ENCODE measurements around the gene CTIF.
"Not testable (repeated sequence)": the region's sequence is repeated elsewhere in the genome, so short reads cannot be mapped to it uniquely, and the experiment has no call there.

CTIF gene

DNA sequence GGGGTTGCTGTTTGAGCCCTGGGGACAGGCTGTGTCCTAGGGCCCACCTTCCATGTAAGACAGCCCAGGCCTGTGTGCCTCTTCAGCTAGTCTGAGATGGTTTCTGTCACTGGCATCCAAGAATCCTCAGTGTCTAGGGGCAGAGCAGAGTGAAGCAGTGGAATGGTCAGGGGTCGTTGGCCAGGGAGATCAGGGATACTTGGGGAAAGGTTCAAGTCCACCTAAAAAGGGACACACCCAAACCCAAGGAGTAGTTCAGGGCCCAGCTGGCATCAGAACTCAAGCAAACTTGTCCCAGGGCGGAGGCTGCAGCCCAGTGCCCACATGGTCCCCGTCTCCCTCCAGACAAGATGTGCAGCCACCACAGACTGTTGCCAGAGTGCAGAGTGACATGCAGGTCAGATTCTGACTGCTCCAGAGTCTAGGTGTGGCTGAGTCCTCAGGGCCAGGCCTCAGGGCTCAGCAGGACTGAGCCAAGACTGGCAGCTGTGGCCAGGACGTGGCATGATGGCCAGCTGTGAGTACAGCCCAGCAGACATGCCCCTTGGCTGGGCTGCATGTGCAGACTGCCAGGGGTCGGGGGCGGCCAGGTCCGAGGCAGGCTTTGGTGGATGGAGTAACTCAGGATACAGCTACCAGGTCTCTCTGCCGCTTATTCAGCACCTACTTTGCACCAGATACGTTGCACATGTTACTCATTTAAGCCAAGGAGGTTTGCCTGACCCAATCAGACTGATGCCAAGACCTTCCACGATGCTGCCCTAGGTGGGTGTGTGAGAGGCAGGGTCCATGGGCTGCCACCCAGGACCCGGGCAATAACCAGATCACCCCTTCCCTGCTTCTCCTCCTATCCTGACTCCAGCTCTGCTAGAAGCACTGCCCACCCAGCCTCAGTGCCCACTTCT, 265.4 kb downstream of the CTIF start:
- no peak for DNase-seq (ENCODE audit: low spot score)

DNA sequence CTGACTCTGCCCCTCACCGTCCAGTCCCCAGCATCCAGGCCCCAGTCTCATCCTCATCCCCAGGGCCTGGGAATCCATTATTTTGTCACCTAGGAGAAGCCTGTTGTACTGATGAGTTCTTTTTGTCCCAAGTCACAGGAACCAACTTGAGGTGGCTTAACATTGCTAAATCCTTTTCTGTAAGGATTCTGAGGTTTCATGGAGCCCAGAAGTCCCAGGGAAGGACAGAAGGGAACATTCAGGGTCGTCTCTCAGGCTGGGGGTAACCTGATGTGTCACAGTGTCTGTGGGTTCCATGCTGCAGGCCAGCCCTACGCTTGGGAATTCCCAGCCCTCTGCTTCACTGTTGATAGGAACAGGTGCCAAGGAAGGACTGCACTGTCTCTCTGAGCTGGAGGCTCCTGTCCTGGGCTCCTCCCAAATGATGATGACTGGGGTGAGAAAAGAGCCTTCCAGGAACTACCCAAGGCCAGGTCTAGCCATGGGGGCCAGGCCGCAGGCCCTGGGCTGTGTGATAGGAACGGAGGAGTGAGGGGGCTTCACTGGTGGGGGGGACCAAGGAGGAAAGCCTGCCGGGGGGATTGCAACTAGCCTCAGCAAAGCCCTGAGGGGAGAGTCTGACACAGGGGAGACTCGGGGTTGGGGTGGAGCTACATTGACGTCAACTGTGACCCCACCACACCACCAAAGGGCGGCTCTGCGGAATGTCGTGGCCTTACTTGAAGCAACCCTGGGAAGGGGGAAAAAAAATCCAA, 266.2 kb downstream of the CTIF start:
- DNase-seq (ENCODE audit: low spot score) = no peak

DNA sequence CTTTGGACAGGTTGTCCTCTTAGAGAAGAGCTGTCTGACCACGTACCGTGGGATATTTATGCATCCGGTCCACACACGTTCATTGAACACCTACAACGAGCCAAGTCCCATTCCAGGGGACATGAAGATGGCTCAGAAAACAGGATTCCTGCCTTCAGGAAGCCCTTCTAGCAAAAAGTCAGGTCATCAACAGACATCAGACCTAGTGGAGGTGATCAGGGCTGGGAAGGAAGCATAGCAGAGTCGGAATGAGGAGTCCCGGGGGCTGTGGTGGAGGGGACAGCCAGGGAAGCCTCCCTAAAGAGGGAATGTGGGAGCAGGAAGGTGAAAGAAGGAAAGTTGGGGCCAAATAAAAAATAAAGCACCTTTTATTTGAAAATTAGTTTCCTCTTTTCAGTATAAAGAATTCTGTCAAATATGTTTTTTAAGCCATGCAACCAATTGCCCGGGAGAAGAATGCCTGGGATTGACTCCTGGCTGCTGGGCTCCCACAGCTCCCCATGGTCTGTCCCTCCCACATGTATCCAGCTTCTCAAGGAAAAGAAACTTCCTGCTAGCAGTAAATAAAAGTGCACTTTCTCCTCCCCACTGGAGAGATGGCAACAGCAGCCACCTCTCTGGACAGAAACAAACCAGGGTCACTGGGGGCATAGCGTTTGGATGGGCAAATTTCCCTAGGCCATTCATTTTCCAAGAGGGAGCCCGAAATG, 267.1 kb downstream of the CTIF start:
- no peak for DNase-seq (ENCODE audit: low spot score)

DNA sequence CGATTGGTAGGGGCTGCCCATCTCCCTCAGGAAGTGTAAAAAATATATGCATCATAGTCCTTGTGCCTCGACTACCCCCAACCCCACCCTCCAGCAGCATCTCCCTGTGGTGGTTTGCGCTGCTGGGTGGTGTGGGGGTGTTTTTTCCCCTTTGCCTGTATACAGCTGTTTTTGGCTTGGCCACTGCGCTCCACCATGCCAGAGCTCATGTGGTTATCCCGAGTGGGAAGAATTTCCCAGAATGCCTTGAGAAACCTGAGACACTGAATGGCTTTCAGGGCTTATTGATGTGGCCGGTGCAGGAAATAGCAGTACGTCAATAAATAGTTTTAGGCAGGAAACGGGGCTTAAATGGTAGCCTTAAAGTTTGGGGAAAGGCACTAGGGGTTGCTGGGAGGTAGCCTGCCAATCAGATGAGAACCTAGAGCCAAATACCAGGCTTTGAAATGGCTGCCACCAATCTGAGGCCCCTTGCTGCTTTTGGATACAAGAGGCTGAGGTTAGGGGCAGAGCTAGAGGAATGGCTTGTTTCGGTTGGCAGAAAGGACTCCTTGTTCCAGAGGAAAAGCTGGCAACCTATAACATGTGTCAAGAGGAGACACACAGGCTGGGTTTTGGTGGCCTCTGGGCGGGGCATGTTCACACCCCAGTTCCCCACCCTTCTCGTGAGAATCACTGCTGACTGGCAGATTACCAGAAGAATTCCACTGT, 267.9 kb downstream of the CTIF start:
- no peak for DNase-seq (ENCODE audit: low spot score)

DNA sequence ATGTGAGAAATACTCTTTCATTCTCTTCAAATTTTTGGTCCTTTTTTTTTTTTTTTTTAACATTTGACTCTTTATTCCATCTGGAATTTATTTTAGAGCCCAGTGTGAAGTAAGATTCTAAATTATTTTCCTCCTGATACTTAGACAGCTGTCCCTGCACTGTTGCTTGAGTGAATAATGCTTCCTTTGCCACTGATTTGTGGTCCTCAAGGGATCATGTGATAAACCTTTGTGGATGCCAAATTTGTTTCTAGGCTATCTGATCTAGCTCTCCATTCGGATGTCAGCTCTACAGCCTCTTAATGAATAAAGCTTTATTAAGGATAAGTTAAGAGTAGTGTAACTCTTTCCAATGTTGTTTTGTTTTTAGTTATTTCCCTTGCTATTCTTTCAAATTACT, 269.6 kb downstream of the CTIF start:
- no peak for DNase-seq (ENCODE audit: low spot score)

DNA sequence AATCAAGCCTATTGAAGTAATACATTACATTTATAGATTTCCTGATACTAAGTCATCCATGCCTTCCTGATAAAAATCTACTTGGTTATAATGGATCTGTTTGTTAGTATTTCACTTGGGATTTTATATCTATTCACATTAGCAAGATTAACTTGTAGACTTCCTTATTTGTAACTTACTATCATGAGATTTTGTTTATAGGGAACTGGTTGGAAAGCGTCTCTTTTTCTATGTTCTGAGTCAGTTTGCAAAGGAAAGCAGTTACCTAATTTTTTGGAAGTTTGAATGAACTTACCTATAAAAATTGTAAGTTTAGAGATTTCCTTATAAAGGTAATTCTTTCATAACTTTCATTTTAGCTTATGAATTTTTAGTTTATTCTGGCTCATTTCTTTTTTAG, 270.5 kb downstream of the CTIF start:
- no peak for DNase-seq (ENCODE audit: low spot score)

DNA sequence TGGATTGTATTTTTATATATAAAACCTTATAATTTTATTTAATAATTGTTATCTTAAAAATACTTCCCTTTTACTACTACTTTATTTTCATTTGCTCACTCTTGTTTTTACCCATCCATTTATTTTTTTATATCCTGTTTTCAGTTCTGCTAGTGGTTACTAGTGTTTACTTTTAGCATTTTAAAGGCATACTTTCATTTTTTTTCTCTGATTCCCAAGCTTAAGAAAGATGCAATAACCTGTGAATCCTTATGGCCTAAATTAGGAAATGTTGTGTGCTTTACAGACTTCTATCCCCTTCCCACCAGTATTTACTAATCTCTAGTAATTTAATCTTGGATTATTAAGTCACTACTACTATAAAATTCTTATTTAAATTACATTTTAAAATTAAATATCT, 272.0 kb downstream of the CTIF start:
- DNase-seq (ENCODE audit: low spot score) = no peak

DNA sequence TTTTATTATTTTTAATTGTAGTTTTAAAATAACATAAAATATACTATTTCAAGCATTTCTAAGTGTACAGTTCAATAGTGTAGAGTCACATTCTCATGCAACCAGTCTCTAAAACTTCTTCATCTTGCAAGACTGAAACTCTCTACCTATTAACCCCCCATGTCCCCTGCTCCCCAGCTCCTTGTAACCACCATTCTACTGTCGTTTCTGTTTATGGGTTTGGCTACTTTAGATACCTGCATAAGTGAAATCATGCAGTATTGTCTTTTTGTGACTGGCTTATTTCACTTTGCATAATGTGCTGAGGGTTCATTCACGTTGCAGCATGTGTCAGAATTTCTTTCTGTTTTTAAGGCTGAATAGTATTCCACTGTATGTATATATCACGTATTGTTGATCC, 272.6 kb downstream of the CTIF start:
- no peak for DNase-seq (ENCODE audit: low spot score)

DNA sequence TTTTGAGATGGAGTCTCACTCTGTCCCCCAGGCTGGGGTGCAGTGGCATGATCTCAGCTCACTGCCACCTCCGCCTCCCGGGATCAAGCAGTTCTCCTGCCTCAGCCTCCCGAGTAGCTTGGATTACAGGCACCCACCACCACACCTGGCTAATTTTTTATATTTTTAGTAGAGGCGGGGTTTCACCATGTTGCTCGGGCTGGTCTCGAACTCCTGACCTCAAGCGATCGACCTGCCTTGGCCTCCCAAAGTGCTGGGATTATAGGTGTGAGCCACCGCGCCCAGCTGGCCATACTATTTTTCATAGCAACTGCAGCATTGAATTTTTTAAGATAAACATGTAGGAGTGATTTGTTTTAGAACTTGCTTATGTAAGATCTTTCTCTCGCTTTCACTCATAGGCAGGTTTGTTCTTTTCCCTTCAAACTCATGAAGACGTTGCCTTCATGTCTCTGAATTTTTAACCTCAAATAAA, 273.2 kb downstream of the CTIF start:
- DNase-seq (ENCODE audit: low spot score) = not testable (repeated sequence)

DNA sequence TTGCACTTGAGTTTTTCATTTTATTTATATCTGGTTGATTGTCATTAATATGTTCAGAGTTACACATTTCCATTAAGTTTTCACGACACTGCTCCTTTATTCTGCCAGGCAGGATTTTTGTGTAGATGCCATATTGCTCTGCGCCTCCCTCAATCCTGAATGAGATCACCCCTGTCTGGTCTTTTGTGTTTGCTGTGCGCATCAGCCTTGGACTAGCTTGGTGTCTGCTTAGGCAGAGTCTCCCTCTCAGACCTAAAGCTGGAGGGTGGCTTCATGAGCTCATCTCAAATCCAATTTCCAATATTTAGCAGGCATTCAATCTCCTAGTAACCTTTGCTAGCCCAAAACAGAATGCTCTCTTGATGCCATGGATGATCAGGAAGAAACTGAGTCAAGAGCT, 274.5 kb downstream of the CTIF start:
- DNase-seq (ENCODE audit: low spot score) = no peak

DNA sequence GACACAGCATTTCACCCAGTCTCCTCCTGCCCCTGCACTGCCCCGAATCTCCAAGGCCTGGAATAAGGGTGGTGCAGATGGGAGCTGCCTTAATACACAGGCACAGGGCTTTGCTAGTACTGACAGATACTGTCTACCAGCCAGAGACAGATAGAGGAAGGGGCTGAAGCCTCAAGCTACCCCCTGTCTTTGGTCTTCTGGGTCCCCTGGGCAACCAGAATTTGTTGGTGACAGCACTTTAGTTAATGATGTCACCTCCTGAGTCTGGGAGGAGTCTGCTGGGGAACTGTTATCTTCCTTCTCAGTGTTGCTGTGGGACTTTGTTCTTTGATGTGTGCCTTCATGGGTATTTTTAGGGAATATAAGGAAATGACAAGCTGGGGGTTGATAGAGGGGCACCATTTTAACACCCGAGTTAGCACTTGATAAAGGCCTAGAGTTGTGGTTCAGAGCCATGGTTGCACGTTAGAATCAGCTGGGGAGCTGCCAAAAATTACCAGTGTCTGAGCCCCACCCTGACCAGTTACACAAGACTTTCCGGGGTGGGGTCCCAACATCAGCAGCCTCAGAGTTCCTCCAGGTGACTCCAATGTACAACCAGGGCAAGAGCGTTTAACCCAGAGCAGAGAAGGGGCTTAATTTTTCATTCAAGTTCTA, 275.1 kb downstream of the CTIF start:
- peak; percentile 37 for DNase-seq (ENCODE audit: low spot score)

DNA sequence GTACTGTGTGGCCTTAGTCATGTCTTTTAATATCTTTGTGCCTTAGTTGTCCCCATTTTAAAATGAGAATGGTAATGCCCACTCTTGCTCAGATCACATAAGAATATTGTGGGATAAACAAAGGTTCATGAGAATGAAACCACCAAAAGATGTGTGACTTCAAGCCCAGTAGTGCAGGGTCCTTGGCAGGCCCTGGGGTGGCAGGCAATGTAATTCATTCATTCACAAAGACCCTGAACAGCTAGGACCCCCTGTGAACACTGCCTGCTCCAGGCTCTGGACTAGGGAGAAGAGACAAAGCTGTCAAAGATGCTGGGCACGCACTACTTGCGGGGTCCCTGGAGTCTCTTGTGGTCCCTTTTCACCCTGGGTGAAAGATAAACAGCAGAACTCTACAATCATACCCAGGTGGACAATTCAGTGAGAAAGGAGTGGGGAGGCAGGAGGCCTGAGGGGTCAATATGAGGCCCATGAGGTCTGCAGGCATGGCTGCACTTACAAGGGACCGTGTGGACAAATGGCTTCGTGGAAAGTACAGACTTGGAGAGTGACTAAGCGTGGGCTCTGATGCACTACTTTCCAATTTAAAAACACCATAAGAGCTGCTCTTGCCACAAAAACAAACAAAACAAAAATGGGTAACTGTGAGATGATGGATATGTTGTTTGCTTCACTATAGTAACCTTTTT, 275.8 kb downstream of the CTIF start:
- DNase-seq (ENCODE audit: low spot score) = no peak

DNA sequence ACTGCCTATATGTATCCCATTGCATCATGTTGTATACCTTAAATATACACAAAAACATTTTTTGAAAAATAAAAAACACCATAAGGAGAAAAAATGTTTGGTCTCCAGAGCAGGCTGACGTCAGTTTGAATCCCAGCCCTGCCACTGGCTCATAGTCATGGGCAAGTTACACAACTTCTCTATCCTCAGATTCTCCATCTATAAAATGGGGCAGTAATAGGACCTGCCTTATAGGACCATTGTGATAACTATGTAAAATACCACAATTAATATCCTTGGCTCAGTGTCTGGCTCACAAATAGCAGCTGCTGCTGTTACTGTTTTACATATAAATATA, 276.3 kb downstream of the CTIF start:
- no peak for DNase-seq (ENCODE audit: low spot score)

DNA sequence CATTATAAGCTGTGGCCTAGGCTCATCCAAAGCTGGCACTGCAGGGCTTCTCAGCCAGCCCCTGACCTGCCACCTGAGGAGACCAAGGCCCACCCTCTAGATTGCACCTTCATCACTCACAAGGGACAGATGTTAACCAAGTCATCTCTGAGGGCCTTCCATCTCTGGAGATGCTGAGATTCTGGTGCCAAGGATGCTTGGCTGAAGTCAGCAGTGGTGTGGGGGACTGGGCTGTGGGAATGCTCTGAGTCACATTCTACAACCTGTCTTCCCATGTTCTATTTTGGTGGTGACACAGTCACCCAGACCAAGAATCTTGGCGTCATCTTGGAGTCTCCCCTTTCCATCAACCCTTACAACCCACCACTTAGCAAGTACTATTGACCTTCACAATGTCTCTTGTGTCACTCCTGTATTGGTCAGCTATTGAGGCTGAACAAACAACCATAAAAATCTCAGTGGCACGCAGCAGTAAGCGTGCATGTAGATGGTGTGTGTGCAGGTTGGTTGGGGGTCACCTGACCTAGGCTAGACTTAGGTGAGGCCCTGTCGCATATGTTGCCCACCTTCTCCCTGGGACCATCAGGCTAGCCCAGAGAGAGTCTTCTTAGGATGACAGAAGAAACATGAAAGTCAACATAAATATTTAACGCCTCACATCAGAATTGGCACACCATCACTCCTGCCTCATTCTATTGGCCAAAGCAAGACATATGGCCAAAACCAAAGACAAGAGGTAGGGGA, 276.9 kb downstream of the CTIF start:
- DNase-seq (ENCODE audit: low spot score) = no peak

DNA sequence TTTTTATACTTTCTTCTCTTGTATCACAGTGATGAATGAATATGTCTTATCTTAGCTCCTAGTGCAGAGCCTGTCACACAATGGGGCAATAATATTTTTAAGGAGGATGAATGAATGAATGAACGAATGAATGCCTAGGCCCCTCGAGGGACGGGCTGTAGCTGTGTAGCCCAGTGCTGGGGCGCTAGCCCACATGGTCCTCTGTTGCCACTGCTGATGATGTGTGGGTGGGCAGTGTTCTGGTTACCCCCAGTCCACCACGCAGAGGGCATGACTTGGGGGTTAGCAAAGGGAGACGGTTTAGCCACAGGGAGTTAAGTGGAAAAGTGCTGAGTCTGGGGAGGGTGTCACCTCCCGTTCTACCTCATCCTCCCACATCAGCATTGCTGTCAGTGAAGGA, 277.7 kb downstream of the CTIF start:
- DNase-seq (ENCODE audit: low spot score) = no peak

DNA sequence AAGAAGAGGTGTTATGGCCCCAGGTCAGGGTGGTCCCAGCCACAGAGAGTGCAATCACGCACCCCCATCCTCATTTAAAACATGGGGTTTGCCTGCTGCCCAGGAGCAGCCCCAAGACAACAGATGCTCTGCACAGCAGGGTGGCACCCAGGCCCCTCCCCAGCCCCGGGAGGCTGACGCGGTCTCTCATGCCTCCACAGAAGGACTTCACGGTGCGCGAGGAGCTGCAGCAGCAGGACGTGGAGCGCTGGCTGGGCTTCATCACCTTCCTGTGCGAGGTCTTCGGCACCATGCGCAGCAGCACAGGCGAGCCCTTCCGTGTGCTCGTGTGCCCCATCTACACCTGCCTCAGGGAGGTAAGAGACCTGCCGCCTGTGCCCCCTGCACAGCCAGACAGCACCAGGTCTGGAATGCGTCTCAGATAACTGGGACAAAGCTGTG, 278.2 kb downstream of the CTIF start:
- DNase-seq (ENCODE audit: low spot score) = no peak

DNA sequence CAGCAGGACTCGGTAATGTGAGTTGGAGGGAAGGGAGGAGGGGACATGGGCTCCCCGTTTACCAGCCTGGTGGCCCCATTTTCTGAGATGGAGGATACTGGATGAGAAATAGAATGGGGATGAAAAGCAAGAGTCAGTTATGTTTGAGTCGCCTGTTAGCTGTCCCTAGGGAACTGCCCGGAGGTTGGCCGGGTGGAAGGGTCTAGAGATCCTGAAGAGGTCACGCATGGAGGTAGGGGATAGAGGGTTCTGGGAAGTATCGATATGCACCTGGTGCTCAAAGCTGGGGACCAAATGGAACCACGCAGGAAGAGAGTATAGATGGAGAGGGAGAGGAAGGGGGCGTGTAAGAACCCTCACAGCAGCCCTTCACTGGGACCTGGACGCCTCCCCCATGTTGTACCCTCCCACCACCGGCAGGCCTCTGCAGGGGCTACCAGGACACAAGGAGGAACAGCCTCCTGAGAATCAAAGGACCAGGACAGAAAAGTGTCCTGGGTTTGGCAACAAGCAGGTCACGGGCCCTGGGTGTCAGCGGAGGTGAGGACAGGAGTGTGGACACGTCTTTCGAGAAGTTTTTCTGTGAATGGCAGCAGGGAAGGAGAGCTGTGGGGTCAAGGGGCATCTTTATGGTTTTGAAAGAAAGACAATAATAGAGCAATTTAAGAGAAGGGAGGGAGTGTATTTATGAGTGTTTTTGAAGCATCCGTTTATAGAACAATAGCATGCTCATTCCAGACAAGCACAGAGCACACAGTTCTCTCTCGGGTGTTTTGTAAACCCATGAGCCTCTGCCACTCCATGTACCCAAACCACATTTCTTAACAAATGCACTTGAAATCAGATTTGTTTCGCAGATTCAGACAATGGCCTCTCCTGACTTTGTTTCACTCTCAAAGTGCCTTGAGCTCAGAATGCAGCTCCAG, 279.8 kb downstream of the CTIF start:
- no peak for DNase-seq (ENCODE audit: low spot score)

DNA sequence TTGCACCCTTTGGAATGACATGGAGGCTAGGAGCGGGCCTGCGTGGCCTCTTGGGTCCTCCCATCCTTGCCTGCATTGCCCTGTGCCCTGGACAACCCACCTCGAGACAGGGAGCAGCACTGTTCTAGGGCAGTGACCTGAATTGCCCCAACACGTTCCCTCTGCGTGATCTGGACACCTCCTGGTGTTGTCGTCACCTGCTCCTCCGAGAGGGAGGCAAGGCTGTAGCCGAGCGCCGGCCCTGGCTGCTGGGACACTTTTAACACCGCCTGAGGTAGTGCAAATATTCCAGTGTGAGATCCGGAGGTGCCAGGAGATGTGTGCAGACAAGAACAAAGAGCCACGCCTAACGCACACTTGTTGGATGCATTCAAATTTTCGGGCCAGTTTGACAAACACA, 280.4 kb downstream of the CTIF start:
- DNase-seq (ENCODE audit: low spot score) = no peak

Data from hematopoietic multipotent progenitor cell treated with erythropoietin and hydrocortisone succinate and interleukin-3 and kit ligand, for 17 days (in vitro differentiated cells).